ENCODE results near the gene B4GALT2.

DNA sequence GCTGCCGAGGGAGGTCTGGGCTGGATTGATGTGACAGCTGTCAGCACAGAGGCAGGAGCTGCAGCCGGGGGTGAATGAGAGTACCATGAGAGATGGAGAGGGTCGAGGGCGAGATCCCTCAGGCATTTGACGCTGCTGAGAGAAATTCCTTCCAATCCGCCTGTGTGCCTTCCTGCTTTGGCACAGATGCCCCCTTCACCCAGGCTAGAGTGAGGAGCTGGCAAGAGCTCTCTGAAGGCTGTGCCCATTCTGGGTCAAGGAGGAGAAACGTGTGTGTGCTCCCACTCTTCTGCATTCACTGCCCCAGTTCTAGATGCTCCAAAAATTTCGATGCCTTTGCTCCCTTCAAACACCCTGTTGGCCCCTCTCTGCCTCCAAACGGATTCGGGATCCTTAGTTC lies 40.6 kb upstream of the B4GALT2 start:
- TF ChIP-seq POLR2A (IDR thresholded peaks at IDR 0.05; ENCODE audit: low read depth, low read length) (no peak), POLR2AphosphoS5 (IDR thresholded peaks at IDR 0.05; ENCODE audit: low read depth, low read length) (no peak), SPI1 (IDR thresholded peaks at IDR 0.05; ENCODE audit: low read depth, low read length) (no peak), TAF1 (IDR thresholded peaks at IDR 0.05; ENCODE audit: low read depth, low read length) (no peak)
